ENCODE results near the gene GET4. TPM values are rescaled to one million over a fixed set of nuclear protein-coding genes. Genes with fewer than 3 reads are reported as not detected.

Gene GET4
- polyA plus RNA-seq, 3 donors: 20.1 to 36.8 (median 25.5) TPM

GRCh38 chr7:875051-875450, 1.3 kb upstream of the GET4 start:
- Histone ChIP-seq H3K9ac (ENCODE audit: insufficient read depth, low read length, poor library complexity, severe bottlenecking) (no peak overlapping the region), H3K79me2 (ENCODE audit: insufficient read depth, low read length) (peaks cover 33% of the 10 kb centered on the region), H3K4me2 (replicated peaks; ENCODE audit: extremely low read depth, low read length, poor library complexity, severe bottlenecking) (no peak overlapping the region), H3K4me3 (replicated peaks in 1 of 3; ENCODE audit: low read depth in 2 of 3, low read length in 3 of 3) (no peak overlapping the region), H4K20me1 (ENCODE audit: insufficient read depth, low read length) (peaks cover 30% of the 10 kb centered on the region), H3K9me3 (replicated peaks in 1 of 2; ENCODE audit: control insufficient read depth in 1 of 2, insufficient read depth in 1 of 2, low read length in 2 of 2) (no peaks in the 10 kb centered on the region), H3K36me3 (replicated peaks in 1 of 2; ENCODE audit: control insufficient read depth in 1 of 2, insufficient read depth in 2 of 2, low read length in 2 of 2) (peaks cover 14 to 38% of the 10 kb centered on the region in 2 donors), H2AFZ (ENCODE audit: insufficient read depth, low read depth, low read length, poor library complexity, severe bottlenecking) (no peak overlapping the region), H3K27ac (ENCODE audit: low read depth in 1 of 2, low read length in 2 of 2) (no peak overlapping the region), H3K4me1 (ENCODE audit: control insufficient read depth in 1 of 2, insufficient read depth in 2 of 2, low read length in 2 of 2) (peaks cover 30 to 44% of the 10 kb centered on the region in 2 donors), H3K27me3 (ENCODE audit: control insufficient read depth in 2 of 2, insufficient read depth in 2 of 2, low read length in 2 of 2) (no peaks in the 10 kb centered on the region)
- Mint-ChIP-seq H3K4me1 (peaks cover 24% of the 10 kb centered on the region), H3K9me3 (peaks cover 0 to 3% (median 2%) of the 10 kb centered on the region in 7 donors), H3K36me3 (peaks cover 25 to 56% of the 10 kb centered on the region in 2 donors), H3K27ac (peak overlapping the region in 2 of 7 donors; percentile 43 to 53), H3K27me3 (ENCODE audit: low read depth in 3 of 3) (peaks cover 0 to 3% (median 0%) of the 10 kb centered on the region in 3 donors), H3K4me3 (no peak overlapping the region)
- WGBS (ENCODE audit: insufficient coverage): 95% methylated on average over 2 of the region's 7 CpGs
- peak in 1 of 3 donors; percentile 7 for DNase-seq
- intact Hi-C loops (cut with micrococcal nuclease): loop anchor here in 1 of 2 donors (10.0 kb wide), 3 partner anchors 190 to 290 kb away; partner anchors contain the start of gene ZFAND2A
- TF ChIP-seq, protein P1, sequence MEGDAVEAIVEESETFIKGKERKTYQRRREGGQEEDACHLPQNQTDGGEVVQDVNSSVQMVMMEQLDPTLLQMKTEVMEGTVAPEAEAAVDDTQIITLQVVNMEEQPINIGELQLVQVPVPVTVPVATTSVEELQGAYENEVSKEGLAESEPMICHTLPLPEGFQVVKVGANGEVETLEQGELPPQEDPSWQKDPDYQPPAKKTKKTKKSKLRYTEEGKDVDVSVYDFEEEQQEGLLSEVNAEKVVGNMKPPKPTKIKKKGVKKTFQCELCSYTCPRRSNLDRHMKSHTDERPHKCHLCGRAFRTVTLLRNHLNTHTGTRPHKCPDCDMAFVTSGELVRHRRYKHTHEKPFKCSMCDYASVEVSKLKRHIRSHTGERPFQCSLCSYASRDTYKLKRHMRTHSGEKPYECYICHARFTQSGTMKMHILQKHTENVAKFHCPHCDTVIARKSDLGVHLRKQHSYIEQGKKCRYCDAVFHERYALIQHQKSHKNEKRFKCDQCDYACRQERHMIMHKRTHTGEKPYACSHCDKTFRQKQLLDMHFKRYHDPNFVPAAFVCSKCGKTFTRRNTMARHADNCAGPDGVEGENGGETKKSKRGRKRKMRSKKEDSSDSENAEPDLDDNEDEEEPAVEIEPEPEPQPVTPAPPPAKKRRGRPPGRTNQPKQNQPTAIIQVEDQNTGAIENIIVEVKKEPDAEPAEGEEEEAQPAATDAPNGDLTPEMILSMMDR (IDR thresholded peaks at IDR 0.05): no peak

- peaks cover 30 to 44% of the 10 kb centered on the region in 2 donors for H3K4me1 ChIP-seq (ENCODE audit: control insufficient read depth in 1 of 2, insufficient read depth in 2 of 2, low read length in 2 of 2)
- no peaks in the 10 kb centered on the region for H3K27me3 ChIP-seq (ENCODE audit: control insufficient read depth in 2 of 2, insufficient read depth in 2 of 2, low read length in 2 of 2)
- TF ChIP-seq, protein P1 (IDR thresholded peaks at IDR 0.05): no peak
- WGBS (ENCODE audit: insufficient coverage): 97% methylated on average over 14 of the region's 27 CpGs
- intact Hi-C loops (cut with micrococcal nuclease): loop anchor here (2.0 to 10.0 kb wide), 4 partner anchors 99 to 289 kb away; partner anchors contain the start of genes COX19 (in 1 of the 2) and ZFAND2A (in 1 of the 2)
- H3K4me2 ChIP-seq (replicated peaks; ENCODE audit: extremely low read depth, low read length, poor library complexity, severe bottlenecking): peak overlapping the region; percentile 56
- peak overlapping the region in 3 of 7 donors; percentile 43 to 66 (median 53) for H3K27ac Mint-ChIP-seq
- H3K27me3 Mint-ChIP-seq (ENCODE audit: low read depth in 3 of 3): peaks cover 0 to 3% (median 0%) of the 10 kb centered on the region in 3 donors
- peak overlapping the region; percentile 61 for H2AFZ ChIP-seq (ENCODE audit: insufficient read depth, low read depth, low read length, poor library complexity, severe bottlenecking)
- peaks cover 0 to 3% (median 2%) of the 10 kb centered on the region in 7 donors for H3K9me3 Mint-ChIP-seq
- peaks cover 38% of the 10 kb centered on the region for H3K79me2 ChIP-seq (ENCODE audit: insufficient read depth, low read length)
- H3K9ac ChIP-seq (ENCODE audit: insufficient read depth, low read length, poor library complexity, severe bottlenecking): peak overlapping the region; percentile 32
- H3K36me3 ChIP-seq (replicated peaks in 1 of 2; ENCODE audit: control insufficient read depth in 1 of 2, insufficient read depth in 2 of 2, low read length in 2 of 2): peaks cover 9 to 32% of the 10 kb centered on the region in 2 donors
- H3K4me3 ChIP-seq (replicated peaks in 1 of 3; ENCODE audit: low read depth in 2 of 3, low read length in 3 of 3): peak overlapping the region in 2 of 3 experiments; percentile 6 to 59
- H3K4me3 Mint-ChIP-seq: peak overlapping the region in 1 of 2 donors; percentile 24
- DNase-seq: peak in 1 of 3 donors; percentile 18
- peaks cover 21 to 57% of the 10 kb centered on the region in 2 donors for H3K36me3 Mint-ChIP-seq
- H3K4me1 Mint-ChIP-seq: peaks cover 24% of the 10 kb centered on the region
- H4K20me1 ChIP-seq (ENCODE audit: insufficient read depth, low read length): peaks cover 35% of the 10 kb centered on the region
- no peaks in the 10 kb centered on the region for H3K9me3 ChIP-seq (replicated peaks in 1 of 2; ENCODE audit: control insufficient read depth in 1 of 2, insufficient read depth in 1 of 2, low read length in 2 of 2)
- peak overlapping the region in 1 of 2 donors; percentile 66 for H3K27ac ChIP-seq (ENCODE audit: low read depth in 1 of 2, low read length in 2 of 2)
Observed at GRCh38 chr7:875476-876076, 778 bp upstream of the GET4 start.
